HG02588 (cell line): ENCODE data around the gene NMT2.

Experiments used
- ATAC-seq: cut with Tn5 transposase; IDR thresholded peaks from one replicate; pipeline ENCODE4 v1.9.1; 2021; ENCODE audit warnings: mild to moderate bottlenecking, moderate library complexity; ENCODE audit not compliant: unreplicated experiment

NMT2 gene

DNA sequence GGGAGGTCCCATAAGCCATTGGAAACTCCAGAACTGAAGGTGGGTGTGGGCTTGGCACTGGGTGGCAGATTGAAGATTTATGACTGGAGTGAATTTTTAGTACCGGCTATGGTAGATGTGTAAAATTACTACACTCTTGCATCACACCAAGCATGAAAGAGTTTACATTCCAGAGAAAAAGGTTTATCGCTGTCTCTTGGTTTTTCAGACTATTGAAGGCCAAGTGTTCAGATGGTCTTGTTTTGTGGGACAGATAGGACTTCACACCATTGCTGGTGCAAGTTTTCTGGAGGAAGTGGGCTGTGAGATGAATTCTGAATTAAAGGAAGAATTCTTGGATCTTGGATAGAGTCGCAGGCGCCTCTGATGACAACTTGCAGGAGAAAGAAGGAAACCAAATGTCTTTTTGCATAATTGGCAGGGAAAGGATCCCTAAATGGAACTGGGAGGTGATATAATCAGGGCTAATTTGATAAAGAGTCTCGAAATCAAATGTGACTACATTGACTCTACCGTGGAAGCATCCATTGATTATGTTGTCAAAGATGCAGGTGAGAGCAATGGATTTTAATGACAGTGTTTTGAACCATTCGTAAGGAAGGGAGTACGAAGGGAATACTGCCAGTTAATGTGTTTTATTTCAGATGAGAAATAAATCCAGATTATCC lies 14.2 kb upstream of the NMT2 start:
- no peak for ATAC-seq

DNA sequence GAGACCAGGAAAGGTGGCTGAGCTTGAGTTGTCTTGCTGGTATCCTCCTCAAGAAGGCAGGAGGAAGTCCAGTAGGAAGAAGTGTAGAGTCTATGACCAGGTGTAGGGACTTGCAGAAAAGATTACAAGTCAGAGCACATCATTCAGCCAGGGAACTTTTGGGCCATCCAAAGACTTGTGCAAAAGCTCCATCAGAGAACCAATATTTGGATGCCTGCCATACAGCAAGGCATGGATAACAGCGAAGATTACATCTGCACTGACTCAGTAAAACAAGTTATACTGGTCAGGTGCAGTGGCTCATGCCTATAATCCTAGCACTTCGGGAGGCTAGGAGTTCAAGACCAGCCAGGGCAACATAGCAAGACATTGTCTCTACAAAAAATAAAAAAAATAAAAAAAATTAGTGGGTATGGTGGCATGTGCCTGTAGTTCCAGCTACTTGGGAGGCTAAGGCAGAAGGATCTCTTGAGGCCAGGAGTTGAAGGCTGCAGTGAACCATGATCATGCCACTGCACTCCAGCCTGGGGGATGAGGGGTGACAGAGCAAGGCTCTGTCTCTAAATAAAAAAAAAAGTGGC lies 13.2 kb upstream of the NMT2 start:
- no peak for ATAC-seq

DNA sequence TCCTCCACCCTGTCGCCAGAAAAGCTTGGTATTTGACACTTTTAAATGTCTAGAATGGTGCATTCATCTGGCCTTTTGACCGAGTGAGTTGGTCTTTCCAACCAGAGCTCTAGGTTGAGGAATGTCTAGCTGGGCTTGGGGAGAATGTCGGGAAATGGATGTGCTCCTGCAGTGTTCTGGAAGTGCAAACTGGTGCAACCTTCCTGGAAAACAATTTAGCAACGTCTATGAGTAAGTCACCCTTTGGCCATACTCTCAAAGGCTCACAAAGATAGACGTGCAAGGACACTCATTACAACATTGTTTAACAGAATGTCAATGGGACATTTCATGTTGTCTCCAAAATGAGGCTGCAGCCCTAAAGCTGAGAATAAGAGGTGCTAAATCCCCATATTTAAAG lies 12.2 kb upstream of the NMT2 start:
- ATAC-seq = no peak

DNA sequence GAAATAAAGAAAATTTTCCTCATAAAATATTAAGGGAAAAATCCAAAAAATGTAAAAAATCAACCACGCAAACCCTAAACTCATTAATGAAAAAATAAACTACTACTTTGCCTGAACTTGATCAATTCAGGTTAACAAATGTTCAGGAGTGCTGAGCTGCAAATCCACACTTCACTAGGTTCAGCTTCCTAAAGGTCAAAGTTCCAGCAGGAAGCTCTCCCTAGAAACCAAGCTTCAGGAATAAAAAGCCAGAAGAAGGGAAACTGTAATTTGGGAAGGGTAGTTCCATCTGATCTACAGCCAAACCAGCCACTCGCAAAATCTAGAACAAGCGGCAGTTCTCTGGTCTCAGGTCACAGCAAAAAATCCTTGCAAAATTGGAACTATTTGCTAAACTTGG lies 7.8 kb upstream of the NMT2 start:
- no peak for ATAC-seq

DNA sequence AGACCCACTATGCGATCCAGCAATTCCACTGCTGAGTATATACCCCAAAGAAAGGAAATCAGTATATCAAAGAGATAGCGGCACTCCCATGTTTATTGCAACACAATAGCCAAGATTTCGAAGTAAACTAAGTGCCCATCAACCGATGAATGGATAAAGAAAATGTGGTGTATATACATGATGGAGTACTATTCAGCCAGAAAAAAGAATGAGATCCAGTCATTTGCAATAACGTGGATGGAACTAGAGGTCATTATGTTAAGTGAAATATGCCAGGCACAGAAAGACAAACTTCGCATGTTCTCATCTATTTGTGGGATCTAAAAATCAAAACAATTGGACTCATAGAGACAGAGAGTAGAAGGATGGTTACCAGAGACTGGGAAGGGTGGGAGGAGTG lies 7.1 kb upstream of the NMT2 start:
- ATAC-seq = no peak

DNA sequence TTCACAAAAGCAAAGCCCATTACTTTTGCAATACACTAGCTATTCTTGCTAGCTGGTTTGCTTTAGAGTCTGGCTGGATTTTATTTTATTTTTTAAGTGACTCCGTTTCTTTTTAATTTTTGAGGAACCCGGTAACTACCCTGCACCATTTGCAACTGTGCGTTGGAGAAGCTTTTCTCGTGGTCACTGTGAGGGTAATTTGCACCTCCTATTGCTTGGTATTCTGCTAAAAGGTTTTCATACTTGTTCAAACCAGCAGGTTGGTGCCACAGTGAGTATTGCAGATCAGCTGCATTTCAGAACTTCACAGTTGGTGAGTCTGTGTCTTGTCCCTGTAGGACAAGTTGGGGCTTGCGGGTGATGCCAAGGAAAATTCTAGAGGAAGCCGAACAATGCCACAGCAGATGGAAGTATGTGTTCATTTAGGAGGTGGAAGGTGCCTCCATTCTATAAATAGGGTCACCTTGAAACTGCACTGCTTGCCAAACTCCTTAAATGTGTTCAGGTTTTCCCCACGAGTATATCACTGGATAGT lies 3.9 kb upstream of the NMT2 start:
- no peak for ATAC-seq

DNA sequence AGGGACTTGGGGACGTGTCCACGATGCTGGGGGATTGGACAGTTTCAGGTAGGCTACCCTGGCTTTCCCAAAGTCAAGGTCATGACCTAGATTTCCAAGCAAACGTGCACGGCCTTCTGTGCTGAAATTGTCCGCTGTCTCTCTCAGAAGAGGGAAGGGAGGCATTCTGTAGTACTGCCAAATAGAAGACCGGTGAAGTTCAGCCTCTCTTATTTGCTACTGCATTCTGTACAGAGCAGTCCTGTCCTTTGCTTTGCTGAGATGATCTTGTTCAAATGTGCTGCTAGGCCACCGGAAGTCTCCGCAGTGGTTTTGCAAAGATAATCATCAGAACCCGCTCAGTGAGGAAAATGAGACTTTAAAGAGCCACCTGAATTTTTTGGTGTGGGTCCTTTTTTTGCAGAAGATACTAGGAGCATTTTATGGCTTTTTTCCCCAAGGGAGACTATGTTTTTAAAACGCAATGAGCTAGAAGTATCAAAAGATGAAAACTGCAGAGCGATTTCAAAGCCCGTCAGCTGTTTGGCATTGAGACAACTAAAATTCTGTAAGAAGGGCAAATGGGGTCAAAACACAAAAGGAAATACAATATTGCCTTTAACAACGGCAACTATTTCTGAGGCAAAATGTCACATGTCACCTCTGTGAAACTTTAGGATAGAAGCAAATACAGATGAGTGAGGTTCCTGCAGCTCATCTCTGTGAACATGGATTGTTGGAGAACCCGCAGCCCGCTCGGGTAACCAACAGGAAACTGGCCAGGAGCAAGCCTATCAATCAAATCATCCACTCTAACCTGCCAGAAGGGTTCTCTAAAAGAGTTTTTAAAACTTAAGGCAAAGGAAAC lies 1.3 kb upstream of the NMT2 start:
- ATAC-seq = no peak

DNA sequence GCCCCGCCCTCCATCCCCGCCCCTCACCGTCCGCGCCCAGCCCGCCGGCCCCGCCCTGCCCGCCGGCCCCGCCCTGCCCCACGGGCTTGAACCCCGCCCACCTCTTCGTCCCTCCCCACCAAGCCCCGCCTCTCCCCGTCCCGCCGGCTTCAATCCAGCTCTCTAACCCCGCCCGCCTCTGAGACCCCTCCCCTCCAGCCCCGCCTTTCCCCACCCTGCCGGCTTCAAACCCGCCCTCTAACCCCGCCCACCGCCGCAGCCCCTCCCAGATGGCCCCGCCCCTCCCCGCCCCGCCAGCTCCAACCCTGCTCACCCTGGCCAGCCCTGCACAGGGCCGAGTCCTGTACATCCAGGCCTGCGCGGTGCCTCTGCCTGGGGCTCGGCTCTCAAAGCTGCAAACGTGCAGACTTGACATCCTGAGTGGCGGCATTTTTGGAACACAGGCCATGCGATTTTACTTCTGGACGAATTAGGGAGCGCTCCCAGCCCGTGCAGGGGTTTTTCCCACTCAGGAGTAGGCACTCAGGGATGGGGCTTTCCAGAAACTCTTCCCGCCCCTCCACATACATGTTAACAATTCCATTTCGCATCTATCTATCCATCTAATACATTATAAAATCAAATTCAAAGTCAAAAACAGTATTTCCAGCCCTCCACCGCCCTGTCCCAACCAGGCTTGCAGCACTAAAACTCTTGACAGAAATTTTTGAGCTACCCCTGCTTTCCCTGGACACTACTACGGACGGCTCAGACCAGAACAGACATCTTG lies 477 bp upstream of the NMT2 start:
- ATAC-seq = peak; percentile 40

DNA sequence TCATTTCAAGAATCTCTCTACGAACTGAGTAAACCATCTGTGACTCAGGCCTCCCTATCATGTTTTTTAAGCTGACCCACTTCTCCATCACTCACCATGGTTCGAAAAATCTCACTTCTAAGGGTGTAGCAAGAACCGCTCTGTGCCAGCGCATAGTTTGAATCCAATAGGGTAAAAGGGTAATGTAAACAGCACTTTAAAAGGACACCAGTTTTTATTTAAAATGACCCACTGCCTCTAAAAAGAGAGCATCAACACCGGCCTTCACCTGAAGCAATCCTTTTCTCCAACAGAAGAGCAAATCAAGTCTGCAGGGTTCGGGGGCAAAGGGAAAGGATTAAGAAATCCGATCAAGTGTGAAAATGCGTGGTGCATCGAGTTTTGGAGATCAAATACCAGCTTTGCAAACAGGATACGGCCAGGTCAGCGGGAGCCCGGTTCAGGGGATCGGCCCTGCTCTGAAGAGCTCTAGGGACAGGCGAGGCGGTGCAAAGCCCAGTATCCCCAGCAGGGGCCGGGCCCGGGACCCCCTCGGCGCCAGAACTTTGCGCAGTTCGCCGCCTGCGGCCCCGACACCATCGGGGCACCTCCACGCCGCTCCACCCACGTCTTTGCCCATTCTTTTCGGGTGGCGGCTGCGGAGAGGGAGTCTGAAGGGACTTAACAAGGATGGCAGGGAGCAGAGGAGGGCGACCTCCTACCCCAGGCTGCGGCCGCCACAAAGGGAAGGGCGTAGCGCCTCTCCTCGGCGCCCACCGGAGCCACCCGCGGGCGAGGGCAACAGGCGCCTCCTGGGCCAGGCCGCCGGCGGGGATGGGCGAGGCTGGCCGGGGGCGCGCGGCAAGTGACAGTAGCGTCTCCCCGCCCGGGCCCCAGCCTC lies 842 bp downstream of the NMT2 start:
- peak; percentile 36 for ATAC-seq

DNA sequence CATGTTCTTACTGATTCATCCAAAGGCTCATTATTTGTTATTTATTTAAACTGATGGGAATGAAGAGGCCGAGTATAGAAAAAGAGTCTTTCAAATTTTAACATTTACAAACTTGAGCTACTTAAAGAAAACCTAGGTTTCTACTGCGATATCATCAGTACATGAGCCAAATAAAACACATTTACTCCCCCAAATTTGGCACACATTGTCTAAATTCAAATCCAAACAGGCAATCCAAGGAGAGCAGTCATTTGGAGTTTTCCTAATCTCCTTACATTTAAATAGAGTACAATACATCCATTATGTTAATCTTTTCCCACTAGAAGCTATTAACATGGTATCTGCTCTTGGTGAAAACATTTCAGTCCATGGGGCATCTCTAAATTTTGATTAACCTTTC lies 2.2 kb downstream of the NMT2 start:
- no peak for ATAC-seq

DNA sequence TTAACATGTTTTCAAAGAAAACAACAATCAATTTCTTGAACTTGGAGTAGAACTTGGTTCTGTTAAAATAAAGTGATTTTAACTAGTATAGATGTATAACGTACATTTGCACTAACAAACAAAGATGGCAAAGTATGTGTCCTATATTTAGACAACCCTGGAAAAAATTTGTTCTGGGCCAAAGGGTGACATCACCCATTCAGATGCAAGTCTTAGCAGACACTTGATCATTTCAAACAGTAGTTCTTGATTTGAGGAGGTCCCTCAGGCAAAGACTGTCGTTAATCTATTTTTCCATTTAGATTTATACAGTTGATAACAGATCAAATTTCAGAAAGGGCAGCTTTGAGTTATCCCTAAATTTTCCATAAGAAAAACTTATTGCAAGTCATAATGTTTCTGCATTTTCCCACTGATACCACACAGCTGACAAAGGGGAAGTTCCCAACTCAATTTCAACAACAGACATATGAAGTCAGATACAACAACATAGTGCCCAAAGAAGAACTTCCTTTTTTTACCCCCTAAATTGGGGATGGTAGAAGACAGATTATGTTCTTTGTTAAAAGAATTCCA lies 5.2 kb downstream of the NMT2 start:
- no peak for ATAC-seq

DNA sequence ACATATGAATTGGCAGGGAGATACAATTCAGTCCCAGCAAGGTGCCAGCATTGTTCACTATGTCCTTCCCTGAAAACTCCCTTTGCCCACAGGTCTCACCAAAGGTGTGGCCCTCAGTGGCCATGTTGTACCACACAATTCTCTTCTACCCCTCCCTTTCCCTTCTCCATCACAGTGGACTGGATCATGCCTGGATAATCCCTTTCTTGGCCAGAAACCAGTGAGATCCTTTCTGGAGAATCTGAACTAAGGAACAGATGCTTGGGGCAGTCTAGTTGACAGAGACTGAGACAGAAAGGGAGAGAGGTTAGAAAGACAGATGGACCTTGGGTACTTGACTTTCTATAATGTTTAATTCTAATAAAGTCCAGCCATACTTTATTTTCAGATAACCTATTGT lies 9.5 kb downstream of the NMT2 start:
- no peak for ATAC-seq

DNA sequence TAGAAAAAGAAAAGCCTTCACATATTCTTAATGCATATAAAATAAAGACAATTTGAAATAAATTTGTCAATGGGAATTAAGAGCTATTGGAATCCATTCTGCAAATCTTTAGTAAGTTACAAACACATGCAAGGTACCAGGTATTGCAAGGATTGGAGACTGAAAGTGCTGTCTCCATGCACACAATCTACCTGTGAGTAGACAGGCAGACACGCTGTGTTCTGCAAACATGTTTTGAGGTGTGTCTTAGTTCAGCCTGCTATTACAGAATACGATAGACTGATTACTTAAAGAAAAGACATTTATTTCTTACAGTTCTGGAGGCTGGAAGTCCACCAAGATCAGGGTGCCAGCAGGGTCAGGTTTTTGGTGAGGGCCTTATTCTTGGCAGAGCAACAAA lies 10.0 kb downstream of the NMT2 start:
- ATAC-seq = no peak

DNA sequence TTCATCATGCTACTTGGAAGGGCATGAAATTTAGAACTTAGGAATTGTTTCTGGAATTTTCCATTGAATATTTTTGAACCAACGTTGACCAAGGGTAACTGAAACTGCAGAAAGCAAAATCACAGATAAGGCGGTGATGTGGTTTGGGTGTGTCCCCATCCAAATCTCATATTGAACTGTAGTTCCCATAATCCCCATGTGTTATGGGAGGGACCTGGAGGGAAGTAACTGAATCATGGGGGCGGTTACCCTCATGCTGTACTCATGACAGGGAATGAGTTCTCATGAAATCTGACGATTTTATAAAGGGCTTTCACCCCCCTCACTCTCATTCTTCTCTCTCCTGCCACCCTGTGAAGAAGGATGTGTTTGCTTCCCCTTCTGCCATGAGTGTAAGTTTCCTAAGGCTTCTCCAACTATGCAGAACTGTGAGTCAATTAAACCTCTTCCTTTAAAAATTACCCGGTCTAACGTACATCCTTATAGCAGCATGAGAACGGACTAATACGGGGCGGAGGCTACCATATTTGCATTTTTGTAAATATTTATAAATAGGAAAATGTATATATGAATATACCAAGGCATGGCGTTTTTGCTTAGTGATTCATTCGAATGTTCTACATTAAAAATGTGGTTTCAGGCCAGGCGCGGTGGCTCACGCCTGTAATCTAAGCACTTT lies 12.4 kb downstream of the NMT2 start:
- ATAC-seq = no peak

DNA sequence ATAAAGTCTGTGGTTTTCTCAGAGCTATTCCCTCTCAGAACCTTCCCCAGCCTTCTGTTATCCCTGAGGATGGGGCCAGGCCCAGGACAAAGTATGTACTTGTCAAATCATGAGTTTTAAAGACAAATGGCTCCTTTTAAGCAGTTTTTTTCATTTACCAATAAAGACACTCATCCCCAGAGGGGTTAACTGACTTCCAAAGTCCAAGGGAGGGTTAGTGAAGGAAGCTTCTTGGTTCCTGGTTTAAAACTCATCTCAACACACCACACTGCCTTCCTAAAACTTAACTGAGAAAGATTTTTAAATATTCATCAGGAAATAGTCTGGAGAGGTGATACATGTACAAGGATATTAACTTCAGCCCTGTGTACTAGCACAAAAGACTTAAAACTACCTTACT lies 15.9 kb downstream of the NMT2 start:
- ATAC-seq = no peak

DNA sequence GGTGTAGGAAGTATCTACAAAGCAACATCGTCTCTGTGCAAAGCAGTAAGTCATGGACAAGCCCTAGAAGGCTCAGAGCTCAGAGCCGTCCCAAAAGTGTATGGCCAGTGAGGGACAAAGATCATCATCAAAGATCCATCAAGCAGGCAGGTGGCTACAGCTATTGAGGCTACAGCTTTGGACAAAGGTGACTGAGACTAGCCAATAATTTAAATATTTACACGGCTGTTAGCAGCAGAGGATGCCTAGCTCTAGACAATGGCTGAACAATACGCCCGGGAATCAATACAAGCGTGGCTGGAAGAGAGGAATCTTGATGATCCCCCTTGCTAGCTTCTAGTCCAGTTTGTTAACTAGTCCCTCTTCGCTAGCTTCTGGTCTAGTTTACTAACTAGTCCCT lies 17.9 kb downstream of the NMT2 start:
- no peak for ATAC-seq

DNA sequence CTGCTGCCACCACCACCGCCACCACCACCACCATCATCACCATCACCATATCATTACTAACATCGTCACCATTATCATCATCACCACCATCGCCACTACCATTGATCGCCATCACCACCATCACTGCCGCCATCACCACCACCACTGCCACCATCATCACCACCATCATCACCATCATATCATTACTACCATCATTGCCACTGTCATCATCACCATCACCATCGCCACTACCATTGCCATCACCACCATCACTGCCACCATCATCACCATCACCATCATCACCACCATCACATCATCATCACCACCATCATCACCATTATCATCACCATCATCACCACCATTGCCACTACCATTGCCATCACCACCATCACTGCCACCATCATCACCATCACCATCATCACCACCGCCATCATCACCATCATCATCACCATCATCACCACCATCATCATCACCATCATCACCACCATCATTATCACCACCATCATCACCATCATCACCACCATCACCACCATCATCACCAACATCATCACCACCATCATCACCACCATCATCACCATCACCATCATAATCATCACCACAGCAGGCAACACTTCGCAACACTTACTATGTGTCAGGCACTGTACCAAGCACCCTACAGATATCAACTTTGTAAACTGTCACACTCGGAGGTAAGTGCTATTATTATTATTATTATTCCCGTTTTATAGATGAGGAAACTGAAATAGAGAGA lies 19.3 kb downstream of the NMT2 start:
- no peak for ATAC-seq

DNA sequence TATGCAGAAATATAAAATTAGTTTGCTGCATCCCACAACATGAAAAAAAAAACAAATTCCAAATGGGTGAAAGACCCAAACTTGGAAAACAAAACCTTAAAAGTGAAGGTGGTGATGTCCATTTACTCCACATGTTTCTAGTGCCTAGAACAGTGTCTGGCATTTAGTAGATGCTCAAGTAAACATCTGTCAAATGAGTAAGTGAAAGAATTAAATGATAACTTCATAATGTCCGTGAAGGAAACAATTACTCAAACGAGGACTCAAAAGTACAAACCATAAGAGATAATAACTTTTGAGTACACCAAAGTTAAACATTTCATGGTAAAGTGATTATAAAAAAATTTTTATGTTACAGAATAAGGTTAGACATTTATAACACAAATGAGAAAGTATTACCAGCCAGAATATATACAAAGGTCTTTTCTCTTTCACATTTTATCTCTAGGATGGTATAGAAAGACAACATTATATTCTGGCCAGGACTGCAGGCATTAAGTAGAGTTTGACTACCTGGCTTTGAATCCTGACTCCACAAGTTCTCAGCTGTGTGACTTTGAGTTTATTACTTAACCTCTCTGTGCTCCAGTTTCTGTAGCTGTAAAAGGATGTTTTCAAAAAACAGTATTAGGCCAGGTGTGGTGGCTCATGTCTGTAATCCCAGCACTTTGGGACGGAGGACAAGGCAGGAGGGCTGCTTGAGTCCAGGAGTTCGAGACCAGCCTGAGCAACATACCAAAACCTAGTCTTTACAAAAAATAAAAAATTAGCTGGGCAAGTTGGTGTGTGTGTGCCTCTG lies 20.7 kb downstream of the NMT2 start:
- ATAC-seq = no peak
